NCI-H82 (cell line): Measurements from ENCODE around the gene DIAPH3.
"Not testable (repeated sequence)": the region's sequence is repeated elsewhere in the genome, so short reads cannot be mapped to it uniquely, and the experiment has no call there.

ENCODE experiments used
- DNase-seq: peaks from one replicate; lab custom pipeline; 2025; lab: John Stamatoyannopoulos, UW

Gene DIAPH3

DNA sequence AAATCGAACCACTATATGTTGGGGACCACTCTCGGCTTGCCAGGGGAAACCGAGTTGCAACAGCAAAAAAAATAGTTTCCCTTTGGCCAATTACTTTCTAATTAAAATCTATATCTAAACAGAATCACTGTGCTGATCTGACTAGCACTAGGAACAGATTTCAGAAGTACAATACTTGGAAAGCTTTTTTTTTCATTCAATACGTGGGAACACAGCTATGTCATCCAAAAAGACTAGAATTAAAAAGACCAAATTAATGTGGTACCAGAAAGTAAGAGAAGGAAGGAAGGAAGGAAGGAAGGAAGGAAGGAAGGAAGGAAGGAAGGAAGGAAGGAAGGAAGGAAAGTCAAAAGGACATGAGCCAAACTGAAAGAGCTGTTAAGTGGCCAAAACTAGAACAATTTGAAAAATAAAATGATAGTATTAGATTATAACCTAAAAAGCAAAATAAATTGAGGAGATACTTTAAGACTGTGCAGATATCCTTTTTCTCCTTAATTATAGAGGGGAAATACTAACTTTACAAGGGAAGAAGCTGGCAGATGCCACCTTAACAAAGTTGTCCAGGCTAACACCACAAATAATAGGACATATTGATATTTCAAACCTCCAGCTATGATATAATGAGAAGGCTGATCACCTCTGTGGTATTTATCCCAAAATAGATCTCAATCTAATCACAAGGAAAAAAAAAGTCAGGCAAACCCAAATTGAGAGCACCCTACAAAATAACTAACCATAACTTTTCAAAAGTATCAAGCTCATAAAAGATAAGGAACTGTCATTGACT, 63.9 kb downstream of the DIAPH3 start:
- DNase-seq, result no peak

DNA sequence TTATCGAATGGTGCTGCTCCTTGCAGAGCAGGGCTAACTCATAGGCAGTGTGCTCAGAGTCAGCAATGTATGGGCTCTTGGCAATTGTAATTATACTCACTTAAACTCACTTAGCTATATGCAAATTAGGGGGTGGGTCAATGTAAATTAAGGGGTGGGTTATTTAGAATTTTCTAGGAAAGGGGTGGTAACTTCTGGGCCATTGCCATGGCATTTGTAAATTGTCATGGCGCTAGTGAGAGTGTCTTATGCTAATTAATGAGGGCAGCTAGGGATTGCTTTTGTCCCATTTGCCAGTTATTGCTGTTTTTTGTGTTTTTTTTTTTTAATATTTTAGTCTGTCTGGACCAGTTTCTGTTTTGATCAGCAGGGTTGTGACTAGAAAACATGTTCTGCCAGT, 68.4 kb downstream of the DIAPH3 start:
- DNase-seq, result no peak

DNA sequence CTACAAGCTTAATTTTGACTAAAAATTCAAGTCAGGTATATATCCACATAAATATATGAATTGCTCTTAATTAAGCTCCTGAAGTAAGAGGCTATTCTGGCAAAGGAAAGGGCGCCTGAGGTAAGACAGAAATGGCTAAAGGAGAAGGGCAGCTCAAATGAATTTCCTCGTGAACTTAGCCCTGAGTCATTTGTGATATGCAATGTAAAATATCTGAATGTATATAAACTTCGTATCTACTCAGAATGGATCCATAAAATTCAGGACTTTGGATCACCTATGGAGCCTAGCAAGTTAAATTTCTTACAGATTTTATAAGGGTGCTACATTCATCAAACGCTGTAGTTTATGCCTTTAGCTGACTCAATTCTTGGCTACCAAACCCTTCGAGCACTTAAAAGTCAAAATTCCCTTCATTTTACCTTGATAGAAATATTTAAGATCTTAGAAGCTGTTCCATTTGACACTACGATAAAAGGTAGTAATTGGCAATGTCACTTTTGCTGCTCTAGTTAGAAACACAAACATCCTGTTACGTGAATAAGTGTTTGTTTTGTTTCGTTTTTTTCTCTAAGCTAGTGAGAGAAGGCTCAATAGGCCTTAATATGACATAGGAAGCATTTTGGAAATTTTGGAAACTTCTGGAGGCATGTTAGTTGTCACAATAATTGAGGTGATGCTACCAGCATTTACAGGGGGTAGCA, 69.2 kb downstream of the DIAPH3 start:
- no peak for DNase-seq

GRCh38 chr13:60093425-60094019, 70.2 kb downstream of the DIAPH3 start:
- no peak for DNase-seq

GRCh38 chr13:60091573-60091972, 72.2 kb downstream of the DIAPH3 start:
- DNase-seq, result no peak

DNA sequence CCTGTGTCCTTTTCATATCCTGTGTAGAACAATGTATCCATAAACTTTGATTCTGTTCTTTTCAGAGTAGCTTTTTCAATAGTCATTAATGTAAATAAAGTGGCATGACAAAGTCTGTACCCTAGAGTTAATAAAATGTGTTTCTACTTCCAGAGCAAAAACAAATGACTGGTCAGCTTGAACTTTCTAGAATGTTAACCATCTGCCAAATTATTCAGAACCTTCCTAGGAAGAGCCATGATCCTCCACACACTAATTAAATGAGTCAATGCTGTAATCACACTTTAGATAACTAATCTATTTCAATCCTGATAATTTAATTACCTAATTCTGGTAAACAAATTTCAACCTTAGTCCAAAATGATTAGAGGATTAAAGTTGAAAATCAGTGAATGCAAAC, 73.2 kb downstream of the DIAPH3 start:
- peak; percentile 71 for DNase-seq

DNA sequence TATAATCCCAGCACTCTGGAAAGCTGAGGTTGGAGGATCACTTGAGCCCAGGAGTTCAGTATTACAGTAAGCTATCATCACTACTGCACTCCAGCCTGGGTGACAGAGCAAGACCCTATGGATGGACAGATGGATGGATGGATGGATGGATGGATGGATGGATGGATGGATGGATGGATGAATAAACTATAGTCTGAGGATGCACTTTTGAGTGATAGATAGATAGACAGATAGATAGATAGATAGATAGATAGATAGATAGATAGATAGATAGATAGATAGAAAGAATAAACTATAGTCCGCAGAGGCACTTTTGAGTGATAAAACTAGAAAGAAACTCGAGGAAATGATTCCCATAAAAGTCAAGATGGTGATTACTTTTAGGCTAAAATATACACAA, 79.9 kb downstream of the DIAPH3 start:
- DNase-seq, result not testable (repeated sequence)

DNA sequence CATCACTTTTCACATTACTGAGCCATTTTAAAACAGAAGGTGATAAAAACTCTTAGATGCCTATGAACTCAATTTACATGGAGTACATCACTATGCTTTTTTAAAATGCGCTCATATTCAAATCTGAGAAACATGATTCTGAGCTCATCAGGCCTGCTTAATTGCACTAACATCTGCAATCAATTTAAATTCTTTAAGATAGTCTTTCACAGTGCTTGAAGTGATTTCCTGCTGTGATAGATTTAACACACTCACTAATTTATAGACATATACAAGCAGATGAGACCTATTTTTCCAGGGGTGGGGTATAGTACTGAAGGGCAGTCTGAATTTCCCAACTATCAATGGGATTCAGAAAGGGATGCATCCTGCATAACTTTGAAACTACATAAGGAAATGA, 82.9 kb downstream of the DIAPH3 start:
- DNase-seq, result no peak

- DNase-seq, result no peak
These were observed 85.5 kb downstream of the DIAPH3 start for GRCh38 chr13:60078226-60078625.

GRCh38 chr13:60075850-60076249, 87.9 kb downstream of the DIAPH3 start:
- DNase-seq, result peak; percentile 79

- no peak for DNase-seq
These were observed 89.3 kb downstream of the DIAPH3 start for GRCh38 chr13:60074397-60074796.

- DNase-seq, result no peak
These were observed 97.5 kb downstream of the DIAPH3 start for GRCh38 chr13:60066226-60066625.

GRCh38 chr13:60062502-60062901, 101.2 kb downstream of the DIAPH3 start:
- DNase-seq, result no peak

GRCh38 chr13:60061737-60062136, 102.0 kb downstream of the DIAPH3 start:
- no peak for DNase-seq

GRCh38 chr13:60051754-60052285, 111.9 kb downstream of the DIAPH3 start:
- no peak for DNase-seq

DNA sequence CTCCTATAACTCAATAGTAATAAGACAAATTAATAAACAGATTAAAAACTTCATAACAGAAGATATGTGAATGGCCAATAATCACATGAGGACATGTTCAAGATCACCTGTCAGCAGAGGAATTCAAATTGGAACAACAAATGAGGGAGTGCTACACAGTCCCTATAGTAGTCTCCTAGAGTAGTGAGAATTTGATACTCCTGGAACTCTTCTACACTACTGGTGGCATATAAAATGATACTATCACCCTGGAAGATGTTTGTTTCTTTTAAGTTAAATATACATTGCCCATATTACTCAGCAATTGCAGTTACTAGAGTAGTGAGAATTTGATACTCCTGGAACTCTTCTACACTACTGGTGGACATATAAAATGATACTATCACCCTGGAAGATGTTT, 115.4 kb downstream of the DIAPH3 start:
- not testable (repeated sequence) for DNase-seq

DNA sequence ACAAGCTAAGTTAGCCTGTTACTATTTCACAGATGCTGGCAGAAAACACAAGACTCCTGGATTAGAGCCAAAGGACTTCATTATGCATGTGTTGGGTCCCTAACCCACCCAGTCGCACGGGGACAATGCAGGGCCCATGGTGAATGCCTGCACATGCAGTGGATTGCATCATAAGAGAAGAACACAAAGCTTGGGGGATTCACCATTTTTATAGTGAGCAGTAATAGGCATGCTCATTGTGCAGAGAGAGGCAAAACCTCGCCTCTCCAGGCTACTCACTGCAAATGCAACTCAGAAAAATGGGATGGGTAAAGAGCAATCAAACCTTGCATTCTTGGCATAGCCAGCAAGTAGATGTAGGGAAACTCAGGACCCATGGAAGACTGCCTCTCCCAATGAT, 115.8 kb downstream of the DIAPH3 start:
- DNase-seq, result no peak

GRCh38 chr13:60044321-60044720, 119.4 kb downstream of the DIAPH3 start:
- DNase-seq, result no peak

GRCh38 chr13:60043262-60043661, 120.5 kb downstream of the DIAPH3 start:
- DNase-seq, result no peak

DNA sequence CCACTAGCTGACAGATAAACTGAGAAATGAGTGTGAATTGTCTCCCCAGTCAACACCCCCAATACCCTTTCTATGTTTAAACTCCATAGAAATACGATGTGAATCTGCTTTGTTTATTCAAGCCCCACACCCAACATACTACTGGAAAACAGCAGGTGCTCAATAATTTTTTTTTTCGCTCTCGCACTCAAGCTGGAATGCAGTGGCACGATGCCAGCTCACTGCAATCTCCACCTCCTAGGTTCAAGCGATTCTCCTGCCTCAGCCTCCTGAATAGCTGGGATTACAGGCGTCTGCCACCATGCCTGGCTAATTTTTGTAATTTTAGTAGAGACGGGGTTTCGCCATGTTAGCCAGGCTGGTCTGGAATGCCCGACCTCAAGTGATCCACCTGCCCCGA, 123.1 kb downstream of the DIAPH3 start:
- DNase-seq, result not testable (repeated sequence)

- DNase-seq, result peak; percentile 71
These were observed 127.9 kb downstream of the DIAPH3 start for GRCh38 chr13:60035874-60036273.

- no peak for DNase-seq
These were observed 130.9 kb downstream of the DIAPH3 start for GRCh38 chr13:60032851-60033250.

DNA sequence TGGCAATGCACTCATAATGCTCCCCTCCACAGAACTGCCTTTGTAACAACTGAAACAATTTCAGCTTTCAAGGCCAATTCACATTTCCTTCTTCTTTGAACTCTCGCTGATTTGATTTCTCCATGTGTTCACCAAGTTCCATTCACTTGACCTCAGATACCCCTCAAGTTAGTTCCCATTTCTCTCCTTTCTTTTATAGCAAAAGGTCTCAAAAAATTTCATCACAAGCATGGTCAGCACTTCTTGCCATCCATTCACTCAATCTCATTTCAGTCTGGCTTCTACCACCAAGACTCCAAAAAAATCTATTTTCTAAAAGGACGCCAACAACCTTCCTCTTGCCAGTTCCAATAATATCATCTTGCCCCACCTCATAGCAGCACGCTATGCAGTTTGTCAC, 135.7 kb downstream of the DIAPH3 start:
- DNase-seq, result no peak
